GM19397 (cell line): ENCODE data around the gene ACY1.
A peak's percentile ranks its signal among the peaks of the same experiment; 100 is the strongest.
"Not testable (repeated sequence)": the region's sequence is repeated elsewhere in the genome, so short reads cannot be mapped to it uniquely, and the experiment has no call there.

Experiments used
- ATAC-seq: cut with Tn5 transposase; IDR thresholded peaks from one replicate; pipeline ENCODE4 v1.9.1; 2021; ENCODE audit warnings: mild to moderate bottlenecking, moderate library complexity; ENCODE audit not compliant: unreplicated experiment

ACY1 gene

GRCh38 chr3:52023860-52024764, 40.8 kb downstream of the ACY1 start:
- ATAC-seq: peak; percentile 68

DNA sequence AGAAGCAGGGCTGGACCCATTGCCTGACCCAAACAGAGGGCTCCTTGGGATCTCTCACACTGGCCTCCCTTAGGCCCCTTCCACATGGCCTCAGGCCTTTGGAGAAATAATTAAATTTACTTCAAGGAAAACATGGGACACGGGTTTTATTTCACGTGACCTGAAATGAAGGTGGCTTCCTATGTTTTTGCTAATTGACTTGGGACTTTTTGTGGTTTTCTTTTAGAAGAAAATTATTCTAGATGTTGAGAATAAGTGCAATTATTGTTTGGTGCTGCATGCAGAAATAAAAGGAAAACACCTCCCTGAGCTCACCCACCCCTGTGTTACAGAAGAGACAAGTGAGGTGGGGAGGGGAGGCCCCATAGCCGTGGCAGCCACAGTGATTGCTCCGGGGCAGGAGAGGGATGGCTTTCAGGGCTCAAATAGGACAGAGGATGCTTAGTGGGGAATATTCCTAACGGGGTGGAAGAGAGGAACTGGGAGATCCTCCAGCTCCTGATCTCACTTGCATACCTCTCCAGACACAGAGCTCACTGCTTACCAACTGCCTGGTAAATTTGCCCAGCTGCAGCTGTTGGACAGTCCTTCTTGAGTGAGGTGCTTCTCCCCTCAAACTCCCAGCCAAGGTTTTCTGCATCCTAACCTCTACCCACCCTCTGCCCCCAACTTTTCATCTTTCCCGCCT, 41.6 kb downstream of the ACY1 start:
- ATAC-seq: no peak

GRCh38 chr3:52025453-52025852, 42.1 kb downstream of the ACY1 start:
- no peak for ATAC-seq

DNA sequence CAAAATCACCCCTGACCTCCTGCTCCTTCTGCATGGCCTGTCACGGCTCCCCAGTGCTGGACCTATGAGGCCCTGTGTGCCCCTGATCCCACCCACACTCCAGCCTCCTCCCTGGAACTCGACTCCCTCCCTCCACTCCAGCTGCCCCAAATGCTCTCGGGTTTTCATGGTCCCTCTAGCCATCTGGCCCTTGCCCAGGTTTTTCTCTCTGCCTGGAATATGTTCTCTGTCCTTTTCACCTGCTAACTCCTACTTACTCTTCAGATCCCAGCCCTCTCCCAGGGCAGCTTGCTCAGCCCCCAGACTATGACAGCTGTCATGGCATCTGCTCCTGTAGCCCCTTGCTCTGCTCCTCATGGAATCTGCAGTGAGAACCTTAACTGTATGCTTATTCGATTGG, 42.7 kb downstream of the ACY1 start:
- ATAC-seq: no peak

- no peak for ATAC-seq
Observed at GRCh38 chr3:52028572-52028971, 45.2 kb downstream of the ACY1 start.

- no peak for ATAC-seq
Observed at GRCh38 chr3:52029053-52029452, 45.7 kb downstream of the ACY1 start.

GRCh38 chr3:52029535-52029934, 46.2 kb downstream of the ACY1 start:
- ATAC-seq: no peak

- no peak for ATAC-seq
Observed at GRCh38 chr3:52030714-52031310, 47.5 kb downstream of the ACY1 start.

DNA sequence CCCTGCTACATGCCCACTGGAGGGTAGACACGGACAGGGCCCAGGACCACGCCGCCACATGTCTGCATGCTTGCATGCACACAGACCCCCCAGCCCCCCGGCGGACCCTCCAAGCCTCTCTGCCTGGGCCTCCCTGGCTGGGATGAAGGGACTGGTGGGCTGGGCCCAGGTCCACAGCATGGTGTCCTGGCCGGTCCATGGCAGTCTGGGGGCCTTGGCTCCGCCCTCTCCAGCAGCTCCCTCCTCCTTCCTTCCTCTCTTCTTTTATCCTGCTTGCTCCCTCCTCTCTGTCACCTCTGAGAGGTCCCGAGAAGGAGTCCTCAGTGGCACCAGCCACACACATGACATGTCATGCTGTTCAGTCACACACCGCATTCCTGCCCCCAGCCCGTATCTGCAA, 48.6 kb downstream of the ACY1 start:
- no peak for ATAC-seq

GRCh38 chr3:52032702-52033408, 49.5 kb downstream of the ACY1 start:
- ATAC-seq: no peak

DNA sequence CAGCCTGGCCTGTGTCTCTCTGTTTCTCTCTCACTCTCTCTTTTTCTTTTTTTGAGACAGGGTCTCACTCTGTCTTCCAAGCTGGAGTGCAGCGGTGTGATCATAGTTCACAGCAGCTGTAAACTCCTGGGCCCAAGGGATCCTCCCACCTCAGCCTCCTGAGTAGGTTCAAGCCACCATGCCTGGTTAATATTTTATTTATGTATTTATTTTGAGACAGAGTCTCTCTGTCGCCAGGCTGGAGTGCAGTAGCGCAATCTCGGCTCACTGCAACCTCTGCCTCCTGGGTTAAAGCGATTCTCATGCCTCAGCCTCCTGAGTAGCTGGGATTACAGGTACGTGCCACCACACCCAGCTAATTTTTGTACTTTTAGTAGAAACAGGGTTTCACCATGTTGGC, 50.4 kb downstream of the ACY1 start:
- not testable (repeated sequence) for ATAC-seq

DNA sequence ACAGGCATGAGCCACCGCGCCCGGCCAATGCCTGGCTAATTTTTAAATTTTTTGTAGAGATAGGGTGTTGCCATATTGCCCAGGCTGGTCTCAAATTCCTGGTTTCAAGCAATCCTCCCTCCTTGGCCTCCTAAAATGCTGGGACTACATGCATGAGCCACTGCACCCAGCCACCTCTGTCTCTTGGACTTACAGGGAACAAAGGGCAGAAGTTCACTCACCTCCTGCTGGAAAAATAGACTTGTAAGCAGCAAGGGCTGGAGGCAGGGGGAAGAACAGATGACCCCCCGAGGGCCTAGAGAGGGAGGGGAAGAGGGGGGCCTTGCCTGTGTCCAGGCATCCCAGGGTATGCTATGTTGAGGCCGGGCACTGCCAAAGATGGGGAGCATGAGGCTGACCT, 50.9 kb downstream of the ACY1 start:
- no peak for ATAC-seq

- no peak for ATAC-seq
Observed at GRCh38 chr3:52034651-52035050, 51.3 kb downstream of the ACY1 start.

- ATAC-seq: peak; percentile 49
Observed at GRCh38 chr3:52036222-52036694, 52.9 kb downstream of the ACY1 start.

DNA sequence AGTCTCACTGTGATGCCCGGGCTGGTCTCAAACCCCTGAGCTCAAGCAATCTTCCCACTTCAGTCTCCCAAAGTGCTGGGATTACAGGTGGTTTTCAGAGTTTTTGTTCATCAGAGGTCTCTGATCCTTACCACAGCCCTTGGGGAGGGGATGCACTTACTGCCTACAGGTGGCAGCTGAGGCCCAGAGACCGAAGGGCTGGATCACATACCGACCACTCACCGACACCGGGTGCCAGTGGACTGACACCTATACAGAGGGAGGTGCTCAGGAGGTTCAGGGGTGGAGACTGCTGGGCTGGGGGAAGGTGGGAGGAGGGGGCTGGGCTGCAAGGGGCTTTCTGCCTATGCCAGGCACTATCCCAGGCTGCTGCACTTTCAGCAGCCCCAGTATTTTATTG, 53.5 kb downstream of the ACY1 start:
- no peak for ATAC-seq

DNA sequence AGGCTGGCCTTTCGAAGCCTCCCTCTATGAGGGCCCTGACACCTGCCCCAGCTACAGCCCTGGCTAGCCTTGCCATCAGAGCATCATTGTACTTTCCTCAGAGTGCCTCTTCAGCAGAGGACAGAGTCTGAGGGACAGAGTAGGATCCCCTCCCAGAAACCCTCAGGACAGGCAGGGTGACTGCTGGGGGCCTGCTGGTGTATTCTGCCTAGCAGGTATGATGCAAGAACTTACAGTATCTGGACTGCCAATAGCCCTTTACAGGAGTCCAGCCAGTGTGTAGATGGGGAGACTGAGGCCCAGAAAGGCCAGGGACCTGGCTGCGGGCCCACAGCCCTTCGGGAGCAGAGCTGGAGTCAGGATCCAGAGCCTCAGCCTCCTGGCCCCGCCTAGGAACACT, 54.0 kb downstream of the ACY1 start:
- no peak for ATAC-seq

GRCh38 chr3:52038227-52038626, 54.9 kb downstream of the ACY1 start:
- no peak for ATAC-seq
